CD4-positive, CD25-positive, alpha-beta regulatory T cell (primary cell): ENCODE data around the gene DISC1. TPM values are rescaled to one million over a fixed set of nuclear protein-coding genes. Genes with fewer than 3 reads are reported as not detected.

Source experiments
- ATAC-seq, 2 donors: fragments of 150-1000 bp; cut with Tn5 transposase; one replicate each; pipeline ENCODE4 v1.10.0; 2021; ENCODE audit warnings: low read depth in 2 of 2, moderate number of reproducible peaks in 2 of 2, moderate library complexity in 1 of 2
- DNase-seq, 3 donors: peaks; one replicate each; pipeline versions ENCODE4 v3.0.0 to v3.0.0-alpha.2; 2012 to 2022; ENCODE audit warnings: mixed read lengths in 1 of 3
- H3K27ac ChIP-seq: one replicate; pipeline ENCODE4 v1.7.0; 2013; ENCODE audit warnings: mild to moderate bottlenecking, low read length; ENCODE audit not compliant: insufficient read depth, poor library complexity, severe bottlenecking
- H3K27me3 ChIP-seq: one replicate; pipeline ENCODE4 v1.7.0; 2013; ENCODE audit warnings: low read length; ENCODE audit not compliant: control insufficient read depth, insufficient read depth
- H3K36me3 ChIP-seq: one replicate; pipeline ENCODE4 v1.7.0; 2013; ENCODE audit warnings: mild to moderate bottlenecking, low read length, moderate library complexity; ENCODE audit not compliant: control insufficient read depth, insufficient read depth
- H3K4me1 ChIP-seq: 2 replicates; pipeline ENCODE4 v1.7.0; 2013; ENCODE audit warnings: mild to moderate bottlenecking, low read length; ENCODE audit not compliant: insufficient read depth, control insufficient read depth, poor library complexity, severe bottlenecking
- H3K4me3 ChIP-seq: one replicate; pipeline ENCODE4 v1.7.0; 2013; ENCODE audit warnings: low read depth, mild to moderate bottlenecking, low read length, moderate library complexity
- H3K9me3 ChIP-seq, 2 experiments: 1 replicate in 1 of 2; 2 replicates in 1 of 2; pipeline ENCODE4 v1.7.0; 2013; ENCODE audit warnings: low read length in 2 of 2, mild to moderate bottlenecking in 1 of 2, moderate library complexity in 1 of 2; ENCODE audit not compliant: control insufficient read depth in 2 of 2
- H3K27ac Mint-ChIP-seq, 3 donors: one replicate each; pipeline ENCODE4 v1.8.0; 2020 to 2022; ENCODE audit warnings: mild to moderate bottlenecking in 3 of 3, mixed read lengths in 3 of 3, moderate library complexity in 2 of 3
- H3K27me3 Mint-ChIP-seq: one replicate; pipeline ENCODE4 v1.8.0; 2022; ENCODE audit warnings: mild to moderate bottlenecking, mixed read lengths
- H3K36me3 Mint-ChIP-seq: one replicate; pipeline ENCODE4 v1.8.0; 2020; ENCODE audit warnings: mixed read lengths
- H3K4me1 Mint-ChIP-seq, 4 donors: one replicate each; pipeline ENCODE4 v1.8.0; 2020 to 2022; ENCODE audit warnings: mixed read lengths in 4 of 4, mild to moderate bottlenecking in 1 of 4
- H3K4me3 Mint-ChIP-seq, 4 donors: one replicate each; pipeline ENCODE4 v1.8.0; 2020 to 2022; ENCODE audit warnings: mild to moderate bottlenecking in 4 of 4, mixed read lengths in 4 of 4, moderate library complexity in 3 of 4
- H3K9me3 Mint-ChIP-seq, 7 donors: one replicate each; pipeline ENCODE4 v1.8.0; 2020 to 2022; ENCODE audit warnings: mixed read lengths in 7 of 7, mild to moderate bottlenecking in 3 of 7, moderate library complexity in 2 of 7
- polyA plus RNA-seq, 4 donors: library from polyadenylated mRNA; unstranded; fragments of 300-500 nt; fragmentation: Illumina TruSeq; gene quantifications; one replicate each; pipeline ENCODE4 v1.2.3, GENCODE V29; 2021
- total RNA-seq: library from RNA; stranded (reverse); gene quantifications from one replicate; pipeline ENCODE4 v1.2.3, GENCODE V29; 2022

The DISC1 gene
- total and polyA plus RNA-seq, 5 donors from 2014 or later, result 0.78 to 25.5 (median 2.5) TPM

GRCh38 chr1:232012773-232013386 is 386.3 kb downstream of the DISC1 start:
- no peak for ATAC-seq
- no peaks in the 10 kb centered on the region for H3K36me3 ChIP-seq

DNA sequence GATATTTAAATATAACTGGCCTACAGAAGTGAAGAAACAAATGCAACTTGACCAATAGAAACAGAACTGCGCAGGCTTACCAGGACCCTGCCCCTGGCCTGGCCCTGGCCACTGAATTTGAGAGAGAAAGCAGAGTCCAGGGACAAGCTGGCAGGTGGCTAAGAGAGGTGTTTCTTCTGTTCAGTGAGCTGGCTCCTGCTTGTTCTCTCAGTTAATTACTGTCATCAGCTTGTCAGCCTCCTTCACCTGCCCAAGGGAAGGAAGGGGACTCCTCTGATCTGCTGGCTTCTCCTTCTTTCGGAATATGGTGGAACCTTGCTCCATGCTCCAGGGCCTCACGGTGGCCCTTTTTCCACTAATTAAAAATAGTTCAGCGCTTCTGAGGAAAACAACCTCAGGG is 388.4 kb downstream of the DISC1 start:
- Mint-ChIP-seq H3K4me1 (peaks cover 0 to 4% (median 0%) of the 10 kb centered on the region in 4 donors), H3K4me3 (no peak overlapping the region), H3K27ac (no peak overlapping the region), H3K36me3 (peaks cover 5% of the 10 kb centered on the region), H3K27me3 (no peaks in the 10 kb centered on the region), H3K9me3 (no peaks in the 10 kb centered on the region)
- H3K9me3 ChIP-seq, result no peaks in the 10 kb centered on the region
- H3K27ac ChIP-seq, result no peak overlapping the region
- ATAC-seq, result no peak
- H3K4me3 ChIP-seq, result no peak overlapping the region
- no peaks in the 10 kb centered on the region for H3K27me3 ChIP-seq
- H3K4me1 ChIP-seq, result no peaks in the 10 kb centered on the region
- no peaks in the 10 kb centered on the region for H3K36me3 ChIP-seq
- DNase-seq, result no peak

More at GRCh38 chr1:232012773-232013386, 386.3 kb downstream of the DISC1 start:
- no peak overlapping the region for H3K4me3 ChIP-seq
- H3K9me3 Mint-ChIP-seq, result no peaks in the 10 kb centered on the region
- no peaks in the 10 kb centered on the region for H3K4me1 Mint-ChIP-seq
- H3K9me3 ChIP-seq, result no peaks in the 10 kb centered on the region
- no peak overlapping the region for H3K27ac Mint-ChIP-seq
- no peak overlapping the region for H3K27ac ChIP-seq
- peaks cover 7% of the 10 kb centered on the region for H3K36me3 Mint-ChIP-seq
- no peaks in the 10 kb centered on the region for H3K27me3 ChIP-seq
- H3K4me1 ChIP-seq, result no peaks in the 10 kb centered on the region
- no peak for DNase-seq
- H3K27me3 Mint-ChIP-seq, result no peaks in the 10 kb centered on the region
- H3K4me3 Mint-ChIP-seq, result no peak overlapping the region

GRCh38 chr1:232016616-232017015 is 390.0 kb downstream of the DISC1 start:
- no peaks in the 10 kb centered on the region for H3K4me1 ChIP-seq
- no peaks in the 10 kb centered on the region for H3K9me3 ChIP-seq
- no peaks in the 10 kb centered on the region for H3K27me3 ChIP-seq
- no peak overlapping the region for H3K4me3 ChIP-seq
- peaks cover 5% of the 10 kb centered on the region for H3K36me3 Mint-ChIP-seq
- no peaks in the 10 kb centered on the region for H3K27me3 Mint-ChIP-seq
- DNase-seq (no peak), ATAC-seq (no peak)
- H3K27ac Mint-ChIP-seq, result no peak overlapping the region
- H3K36me3 ChIP-seq, result no peaks in the 10 kb centered on the region
- peaks cover 0 to 4% (median 0%) of the 10 kb centered on the region in 4 donors for H3K4me1 Mint-ChIP-seq
- H3K4me3 Mint-ChIP-seq, result no peak overlapping the region
- no peak overlapping the region for H3K27ac ChIP-seq
- no peaks in the 10 kb centered on the region for H3K9me3 Mint-ChIP-seq

DNA sequence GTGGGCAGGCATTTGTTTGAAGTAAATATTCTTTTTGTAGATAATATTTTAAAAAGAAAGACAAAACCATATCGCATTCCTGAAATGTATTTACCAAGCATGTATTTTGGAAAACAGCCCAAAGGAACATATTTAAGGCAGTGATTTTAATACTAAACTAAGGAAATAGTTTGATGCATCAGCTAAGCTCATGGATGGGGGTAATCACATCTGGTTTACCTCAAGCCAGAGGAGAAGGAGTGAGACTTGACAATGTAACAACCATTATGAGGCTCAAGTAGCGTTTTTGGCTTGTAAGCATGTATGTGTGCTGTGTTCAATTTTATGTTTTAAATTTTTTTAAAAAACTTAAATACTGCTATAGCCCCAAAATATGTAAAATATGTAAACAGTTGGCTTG is 390.5 kb downstream of the DISC1 start:
- peaks cover 2% of the 10 kb centered on the region for H3K36me3 Mint-ChIP-seq
- H3K27me3 Mint-ChIP-seq, result no peaks in the 10 kb centered on the region
- no peaks in the 10 kb centered on the region for H3K9me3 Mint-ChIP-seq
- Histone ChIP-seq H3K27me3 (no peaks in the 10 kb centered on the region), H3K36me3 (no peaks in the 10 kb centered on the region), H3K9me3 (no peaks in the 10 kb centered on the region), H3K4me3 (no peak overlapping the region), H3K27ac (no peak overlapping the region), H3K4me1 (no peaks in the 10 kb centered on the region)
- H3K27ac Mint-ChIP-seq, result no peak overlapping the region
- H3K4me3 Mint-ChIP-seq, result no peak overlapping the region
- no peak for DNase-seq
- no peak for ATAC-seq
- H3K4me1 Mint-ChIP-seq, result peaks cover 0 to 4% (median 0%) of the 10 kb centered on the region in 4 donors

DNA sequence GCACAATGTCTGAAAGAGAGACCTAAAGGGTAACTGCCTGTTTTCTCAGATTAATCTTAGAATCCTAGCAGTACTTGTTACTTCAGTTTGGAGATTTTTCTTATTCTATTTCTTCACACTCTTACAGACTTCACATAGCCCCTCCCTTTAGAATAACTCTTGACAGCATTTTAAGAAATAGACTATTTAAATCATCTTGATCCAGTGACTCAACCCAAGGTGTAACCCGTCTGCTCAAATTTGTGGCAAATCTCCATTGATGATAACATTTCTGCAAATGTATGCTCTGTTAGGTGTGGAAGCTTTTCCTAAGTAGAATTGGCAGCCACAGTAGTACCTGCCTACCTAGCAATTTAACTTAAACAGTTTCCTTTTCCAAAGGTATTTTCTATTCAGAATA is 391.2 kb downstream of the DISC1 start:
- Histone ChIP-seq H3K4me3 (no peak overlapping the region), H3K27me3 (no peaks in the 10 kb centered on the region), H3K9me3 (no peaks in the 10 kb centered on the region), H3K4me1 (no peaks in the 10 kb centered on the region), H3K27ac (no peak overlapping the region), H3K36me3 (no peaks in the 10 kb centered on the region)
- H3K9me3 Mint-ChIP-seq, result no peaks in the 10 kb centered on the region
- DNase-seq (no peak), ATAC-seq (no peak)
- H3K36me3 Mint-ChIP-seq, result no peaks in the 10 kb centered on the region
- no peak overlapping the region for H3K4me3 Mint-ChIP-seq
- H3K27me3 Mint-ChIP-seq, result no peaks in the 10 kb centered on the region
- H3K4me1 Mint-ChIP-seq, result peaks cover 0 to 4% (median 0%) of the 10 kb centered on the region in 4 donors
- H3K27ac Mint-ChIP-seq, result no peak overlapping the region

DNA sequence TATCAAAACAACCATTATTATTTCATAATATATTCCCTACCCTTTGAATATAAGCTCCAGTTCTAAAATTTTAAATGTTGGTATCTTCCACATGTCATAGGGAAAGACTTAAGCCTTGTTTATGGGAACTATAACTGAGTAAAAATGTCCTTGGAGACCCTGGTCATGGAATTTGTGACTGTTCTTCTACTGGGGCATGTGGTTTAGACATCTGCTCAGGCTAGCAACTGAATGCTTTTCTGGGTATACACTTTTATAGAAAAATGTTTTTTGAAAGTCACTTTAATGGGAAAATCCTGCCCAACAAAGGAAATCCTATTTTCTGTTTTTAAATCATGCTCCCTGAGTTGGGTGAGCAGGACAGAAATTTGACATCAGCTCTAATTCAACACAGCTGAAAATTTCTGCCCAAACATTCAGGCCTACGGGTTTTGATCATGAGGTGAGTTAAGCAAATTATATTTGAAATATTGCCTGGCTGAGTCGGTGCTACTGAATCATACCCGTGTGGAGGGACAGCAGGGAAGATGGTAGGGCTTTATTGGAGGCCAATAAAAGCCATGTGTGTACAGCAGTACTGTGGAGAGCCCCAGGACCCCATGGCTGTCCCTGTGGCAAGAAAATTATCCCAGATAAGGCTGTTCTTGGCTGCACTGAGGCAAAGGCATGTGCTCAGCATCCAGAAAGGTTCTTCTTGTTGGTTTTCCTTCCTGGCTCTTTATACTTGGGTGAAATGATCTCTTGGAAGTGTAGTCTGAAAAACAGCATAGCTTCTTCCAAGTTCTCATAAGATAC is 391.8 kb downstream of the DISC1 start:
- no peak overlapping the region for H3K27ac ChIP-seq
- Mint-ChIP-seq H3K27me3 (no peaks in the 10 kb centered on the region), H3K36me3 (no peaks in the 10 kb centered on the region), H3K4me3 (no peak overlapping the region), H3K4me1 (peaks cover 0 to 4% (median 0%) of the 10 kb centered on the region in 4 donors), H3K9me3 (no peaks in the 10 kb centered on the region), H3K27ac (no peak overlapping the region)
- no peaks in the 10 kb centered on the region for H3K4me1 ChIP-seq
- no peak overlapping the region for H3K4me3 ChIP-seq
- no peaks in the 10 kb centered on the region for H3K9me3 ChIP-seq
- ATAC-seq (no peak), DNase-seq (no peak)
- H3K36me3 ChIP-seq, result no peaks in the 10 kb centered on the region
- no peaks in the 10 kb centered on the region for H3K27me3 ChIP-seq

DNA sequence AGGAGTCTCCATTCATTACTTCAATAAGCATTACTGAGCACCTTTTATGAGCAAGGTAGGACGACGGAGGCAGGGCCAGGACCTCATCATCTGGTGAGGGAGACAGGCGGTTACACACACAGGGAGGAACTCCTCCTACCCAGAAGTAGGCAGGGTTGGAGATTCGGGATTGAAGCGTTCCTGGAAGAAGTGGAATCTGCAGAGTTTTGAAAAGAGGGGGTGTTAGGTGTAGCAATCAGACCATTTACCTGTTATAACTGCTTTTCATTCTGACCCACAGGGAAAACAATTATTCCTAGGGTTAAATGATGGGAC is 392.4 kb downstream of the DISC1 start:
- H3K4me3 Mint-ChIP-seq, result no peak overlapping the region

DNA sequence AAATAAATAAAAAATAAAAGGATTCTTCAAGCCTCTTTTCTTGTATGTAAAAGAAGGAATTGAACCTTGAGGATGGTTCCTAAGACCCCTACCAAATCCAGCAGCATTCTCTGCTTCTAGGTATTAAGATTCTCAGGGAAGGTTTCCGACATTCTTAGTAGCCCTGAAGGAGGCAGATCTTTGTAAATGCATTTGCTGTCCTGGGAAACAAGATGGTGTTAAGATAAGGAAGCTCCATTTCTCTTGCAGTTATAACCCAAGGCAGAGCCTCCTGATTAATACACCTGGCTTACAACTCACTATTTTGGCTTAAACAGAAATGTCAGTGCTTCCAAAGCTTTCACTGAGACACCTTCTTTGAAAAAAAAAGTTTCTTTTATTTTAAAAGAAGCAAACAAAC is 393.8 kb downstream of the DISC1 start:
- Mint-ChIP-seq H3K27ac (no peak overlapping the region), H3K4me1 (peaks cover 0 to 4% (median 0%) of the 10 kb centered on the region in 4 donors), H3K27me3 (no peaks in the 10 kb centered on the region), H3K4me3 (no peak overlapping the region), H3K36me3 (no peaks in the 10 kb centered on the region), H3K9me3 (no peaks in the 10 kb centered on the region)
- no peaks in the 10 kb centered on the region for H3K36me3 ChIP-seq
- no peak overlapping the region for H3K4me3 ChIP-seq
- H3K4me1 ChIP-seq, result no peaks in the 10 kb centered on the region
- no peak for DNase-seq
- H3K27me3 ChIP-seq, result no peaks in the 10 kb centered on the region
- no peaks in the 10 kb centered on the region for H3K9me3 ChIP-seq
- H3K27ac ChIP-seq, result no peak overlapping the region
- no peak for ATAC-seq

More for the DNA sequence above, 392.4 kb downstream of the DISC1 start:
- no peak overlapping the region for H3K4me3 ChIP-seq
- Mint-ChIP-seq H3K27ac (peak overlapping the region in 1 of 3 donors; percentile 73), H3K27me3 (no peaks in the 10 kb centered on the region), H3K36me3 (no peaks in the 10 kb centered on the region), H3K4me1 (peaks cover 0 to 4% (median 0%) of the 10 kb centered on the region in 4 donors), H3K9me3 (no peaks in the 10 kb centered on the region)
- H3K4me1 ChIP-seq, result no peaks in the 10 kb centered on the region
- ATAC-seq, result no peak
- no peak overlapping the region for H3K27ac ChIP-seq
- DNase-seq, result no peak
- H3K9me3 ChIP-seq, result no peaks in the 10 kb centered on the region
- no peaks in the 10 kb centered on the region for H3K36me3 ChIP-seq
- no peaks in the 10 kb centered on the region for H3K27me3 ChIP-seq
